ENCODE measurements around the gene HINT2. TPM values are rescaled to one million over a fixed set of nuclear protein-coding genes. Genes with fewer than 3 reads are reported as not detected.

Gene HINT2
- total RNA-seq, 1 experiment from 2014 or later, result 69.7 TPM

DNA sequence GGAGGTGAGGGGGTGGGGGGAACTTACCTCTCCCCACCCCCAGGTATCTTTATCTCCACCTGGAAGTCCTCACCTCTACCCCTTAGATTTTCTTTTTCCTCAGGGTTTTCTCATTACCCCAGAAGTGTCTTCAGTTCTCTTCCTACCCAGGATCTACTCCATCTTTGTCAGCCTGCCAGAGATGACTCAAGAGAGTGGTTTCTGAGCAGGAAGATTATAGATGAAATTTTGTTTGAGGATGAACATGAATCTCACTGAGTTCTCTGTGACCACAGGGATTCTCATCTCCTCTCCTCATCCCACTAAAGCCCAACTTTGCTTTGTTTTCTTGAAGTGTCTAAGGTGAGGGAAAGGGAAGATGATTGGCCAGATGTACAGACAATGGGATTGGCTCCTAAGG lies 5.2 kb upstream of the HINT2 start:
- Histone ChIP-seq H3K27ac (ENCODE audit: low read length) (no peak overlapping the region), H3K79me2 (ENCODE audit: low read length) (no peaks in the 10 kb centered on the region), H3K9me3 (ENCODE audit: low read length) (no peaks in the 10 kb centered on the region), H3K4me3 (ENCODE audit: low read length) (no peak overlapping the region), H3K36me3 (ENCODE audit: low read depth, low read length) (no peaks in the 10 kb centered on the region), H3K27me3 (ENCODE audit: low read length) (no peaks in the 10 kb centered on the region), H3F3A (ENCODE audit: low read length, unreplicated experiment) (peaks cover 4% of the 10 kb centered on the region), H3K4me2 (ENCODE audit: low read length) (no peak overlapping the region), H3K4me1 (ENCODE audit: insufficient read depth, low read length) (peaks cover 9% of the 10 kb centered on the region), H2AFZ (ENCODE audit: low read length) (no peak overlapping the region), H3K9ac (ENCODE audit: low read length) (no peak overlapping the region), H4K20me1 (ENCODE audit: low read length) (no peaks in the 10 kb centered on the region), H3K9me2 (replicated peaks; ENCODE audit: low read length) (no peaks in the 10 kb centered on the region)
- ChIA-PET CTCF (no interaction called here), POLR2A (ENCODE audit: unreplicated experiment) (no interaction called here)
- TF ChIP-seq EZH2phosphoT487 (IDR thresholded peaks at IDR 0.05; ENCODE audit: borderline replicate concordance, low read length) (no peak), EZH2 (IDR thresholded peaks at IDR 0.05; ENCODE audit: low read length, unreplicated experiment) (no peak)
- DNase-seq (peak; percentile 75), ATAC-seq (peak; percentile 29)
- BruUV-seq (replicated peaks), result no TSS peak
- intact Hi-C loops (cut with micrococcal nuclease), result loop anchor here (10.0 kb wide), 1 partner anchor 45 kb away; no protein-coding TSS in a partner anchor

- ChIA-PET POLR2A (ENCODE audit: unreplicated experiment) (no interaction called here), CTCF (no interaction called here)
- Histone ChIP-seq H3K27me3 (ENCODE audit: low read length) (no peaks in the 10 kb centered on the region), H3K9me3 (ENCODE audit: low read length) (no peaks in the 10 kb centered on the region), H3K9ac (ENCODE audit: low read length) (no peak overlapping the region), H3K4me2 (ENCODE audit: low read length) (no peak overlapping the region), H2AFZ (ENCODE audit: low read length) (no peak overlapping the region), H3F3A (ENCODE audit: low read length, unreplicated experiment) (peaks cover 4% of the 10 kb centered on the region), H4K20me1 (ENCODE audit: low read length) (no peaks in the 10 kb centered on the region), H3K4me1 (ENCODE audit: insufficient read depth, low read length) (peaks cover 17% of the 10 kb centered on the region), H3K27ac (ENCODE audit: low read length) (no peak overlapping the region), H3K9me2 (replicated peaks; ENCODE audit: low read length) (no peaks in the 10 kb centered on the region), H3K36me3 (ENCODE audit: low read depth, low read length) (no peaks in the 10 kb centered on the region), H3K79me2 (ENCODE audit: low read length) (peaks cover 9% of the 10 kb centered on the region), H3K4me3 (ENCODE audit: low read length) (no peak overlapping the region)
- BruUV-seq (replicated peaks), result no TSS peak
- ATAC-seq (no peak), DNase-seq (no peak)
- intact Hi-C loops (cut with micrococcal nuclease), result no loop called here
- no peak for TF ChIP-seq CTCF (conservative IDR thresholded peaks at IDR 0.05; ENCODE audit: low read depth, low read length)
- no peak for TF ChIP-seq EZH2 (IDR thresholded peaks at IDR 0.05; ENCODE audit: low read length, unreplicated experiment)
- no peak for TF ChIP-seq EZH2phosphoT487 (IDR thresholded peaks at IDR 0.05; ENCODE audit: borderline replicate concordance, low read length)
Observed at GRCh38 chr9:35818341-35818740, 3.5 kb upstream of the HINT2 start.

DNA sequence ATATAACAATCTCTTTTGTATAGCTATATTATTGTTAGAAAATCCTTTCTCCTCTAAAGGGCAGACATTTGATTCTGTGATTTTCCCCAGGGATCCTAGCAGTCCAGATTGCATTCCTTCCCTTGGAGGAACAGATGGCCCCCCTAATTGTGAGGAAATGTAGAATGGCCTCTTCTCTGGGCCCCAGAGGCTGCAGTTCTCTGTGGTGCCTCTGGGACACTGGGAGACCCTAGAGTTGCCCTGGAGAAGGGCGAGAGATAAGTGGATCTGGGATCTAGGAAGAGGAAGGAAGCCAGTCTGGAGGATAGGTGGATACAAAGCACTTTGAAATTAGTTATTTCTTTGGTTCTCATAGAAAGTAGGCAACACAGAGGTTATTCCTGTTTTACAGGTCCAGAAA lies 1.9 kb upstream of the HINT2 start:
- Histone ChIP-seq H3K4me3 (ENCODE audit: low read length) (no peak overlapping the region), H3F3A (ENCODE audit: low read length, unreplicated experiment) (peaks cover 4% of the 10 kb centered on the region), H3K4me2 (ENCODE audit: low read length) (no peak overlapping the region), H3K9me2 (replicated peaks; ENCODE audit: low read length) (no peaks in the 10 kb centered on the region), H3K9ac (ENCODE audit: low read length) (no peak overlapping the region), H2AFZ (ENCODE audit: low read length) (no peak overlapping the region), H3K27ac (ENCODE audit: low read length) (no peak overlapping the region), H3K9me3 (ENCODE audit: low read length) (no peaks in the 10 kb centered on the region), H3K36me3 (ENCODE audit: low read depth, low read length) (no peaks in the 10 kb centered on the region), H4K20me1 (ENCODE audit: low read length) (no peaks in the 10 kb centered on the region), H3K27me3 (ENCODE audit: low read length) (no peaks in the 10 kb centered on the region), H3K4me1 (ENCODE audit: insufficient read depth, low read length) (peaks cover 18% of the 10 kb centered on the region), H3K79me2 (ENCODE audit: low read length) (peaks cover 9% of the 10 kb centered on the region)
- ChIA-PET CTCF (no interaction called here), POLR2A (ENCODE audit: unreplicated experiment) (no interaction called here)
- no peak for TF ChIP-seq EZH2phosphoT487 (IDR thresholded peaks at IDR 0.05; ENCODE audit: borderline replicate concordance, low read length)
- TF ChIP-seq EZH2 (IDR thresholded peaks at IDR 0.05; ENCODE audit: low read length, unreplicated experiment), result no peak
- TF ChIP-seq CTCF (conservative IDR thresholded peaks at IDR 0.05; ENCODE audit: low read depth, low read length), result no peak
- BruUV-seq (replicated peaks), result TSS peak; percentile 9
- DNase-seq, result peak; percentile 6
- intact Hi-C loops (cut with micrococcal nuclease), result no loop called here
- ATAC-seq, result no peak
